Activated CD8-positive, alpha-beta memory T cell treated with anti-CD3 and anti-CD28 coated beads, Interleukin-2, amount 50 U/mL, for 48 hours (primary cell): Measurements from ENCODE around the gene PPM1F.

Experiments used
- DNase-seq: peaks from one replicate; pipeline ENCODE4 v3.0.0-alpha.2; 2020

The PPM1F gene

GRCh38 chr22:21952586-21953571, at the start of gene PPM1F:
Gene PPM1F (minus strand): TSS chr22:21952848. CDS start chr22:21946048, 6,800 bp downstream.
- peak; percentile 99 for DNase-seq

GRCh38 chr22:22001664-22002525, 49.2 kb upstream of the PPM1F start:
- DNase-seq: no peak

- no peak for DNase-seq
Observed at GRCh38 chr22:21998595-21999247, 46.1 kb upstream of the PPM1F start.

GRCh38 chr22:21996175-21996720, 43.6 kb upstream of the PPM1F start:
- no peak for DNase-seq

- no peak for DNase-seq
Observed at GRCh38 chr22:21995660-21996059, 43.0 kb upstream of the PPM1F start.

GRCh38 chr22:21994881-21995444, 42.3 kb upstream of the PPM1F start:
- no peak for DNase-seq

GRCh38 chr22:21992593-21993237, 40.1 kb upstream of the PPM1F start:
- DNase-seq: no peak

- DNase-seq: no peak
Observed at GRCh38 chr22:21991774-21992173, 39.1 kb upstream of the PPM1F start.

- DNase-seq: no peak
Observed at GRCh38 chr22:21991304-21991596, 38.6 kb upstream of the PPM1F start.

- DNase-seq: no peak
Observed at GRCh38 chr22:21990445-21991303, 38.0 kb upstream of the PPM1F start.

GRCh38 chr22:21989049-21989448, 36.4 kb upstream of the PPM1F start:
- DNase-seq: no peak

GRCh38 chr22:21985214-21985613, 32.6 kb upstream of the PPM1F start:
- DNase-seq: no peak

GRCh38 chr22:21984793-21985192, 32.1 kb upstream of the PPM1F start:
- no peak for DNase-seq

GRCh38 chr22:21982338-21982965, 29.8 kb upstream of the PPM1F start, which contains the start of gene TOP3B:
Gene TOP3B (minus strand): TSS chr22:21982787. CDS start chr22:21975709, 7,078 bp downstream.
- peak; percentile 95 for DNase-seq

GRCh38 chr22:21981874-21982273, 29.2 kb upstream of the PPM1F start:
- no peak for DNase-seq

GRCh38 chr22:21980547-21980946, 27.9 kb upstream of the PPM1F start:
- no peak for DNase-seq

- DNase-seq: no peak
Observed at GRCh38 chr22:21978564-21979386, 26.1 kb upstream of the PPM1F start.

- no peak for DNase-seq
Observed at GRCh38 chr22:21977814-21978213, 25.2 kb upstream of the PPM1F start.

- DNase-seq: no peak
Observed at GRCh38 chr22:21975854-21976345, 23.3 kb upstream of the PPM1F start.
